Transverse colon (tissue), 4 donors: Measurements from ENCODE around the gene NRP1.

Experiments
- CTCF ChIP-seq, 5 experiments: fragments of 200-600 bp in 3 of 5; fragments of 450-650 bp in 2 of 5; sonication (generic) in 3 of 5; IDR thresholded peaks; 1 replicate in 2 of 5; 2 replicates in 3 of 5; pipeline ENCODE4 v1.5.1; 2016 to 2017; ENCODE audit warnings: antibody characterized with exemption in 5 of 5, inconsistent platforms in 3 of 5, mild to moderate bottlenecking in 2 of 5, moderate library complexity in 1 of 5
- EP300 ChIP-seq: sonication (generic); formaldehyde crosslinking; IDR thresholded peaks from one replicate; pipeline ENCODE4 v1.6.1; 2017; ENCODE audit warnings: antibody characterized with exemption, low read depth
- POLR2A ChIP-seq: fragments of 450-650 bp; IDR thresholded peaks from one replicate; pipeline ENCODE4 v1.6.1; 2016; ENCODE audit warnings: antibody characterized with exemption, mild to moderate bottlenecking, moderate library complexity
- POLR2AphosphoS5 ChIP-seq, 3 donors: sonication (generic); formaldehyde crosslinking; IDR thresholded peaks; one replicate each; pipeline ENCODE4 v1.6.1; 2016; ENCODE audit warnings: antibody characterized with exemption in 3 of 3

- TF ChIP-seq CTCF (IDR thresholded peaks at IDR 0.05) = no peak
- no peak for TF ChIP-seq POLR2AphosphoS5 (IDR thresholded peaks at IDR 0.05)
- TF ChIP-seq EP300 = no peak
- TF ChIP-seq POLR2A = no peak
These were observed 118.8 kb downstream of the NRP1 start for GRCh38 chr10:33215635-33216034.
